Trophoblast cell (in vitro differentiated cells and primary cell): Measurements from ENCODE around the gene LMCD1.

ENCODE experiments used
- DNase-seq, 2 donors: peaks; one replicate each; pipeline ENCODE4 v3.0.0-alpha.2; 2016
- H2AFZ ChIP-seq: 2 replicates; pipeline ENCODE4 v1.6.1; 2013; ENCODE audit warnings: low read length, moderate library complexity, mild to moderate bottlenecking; ENCODE audit not compliant: insufficient read depth, poor library complexity
- H2AK5ac ChIP-seq: 2 replicates; pipeline ENCODE4 v1.6.1; 2013; ENCODE audit warnings: mild to moderate bottlenecking, low read length
- H2BK120ac ChIP-seq: 2 replicates; pipeline ENCODE4 v1.6.1; 2013; ENCODE audit warnings: low read length, mild to moderate bottlenecking, moderate library complexity; ENCODE audit not compliant: insufficient read depth, poor library complexity
- H2BK12ac ChIP-seq: 2 replicates; pipeline ENCODE4 v1.6.1; 2013; ENCODE audit warnings: mild to moderate bottlenecking, low read length, moderate library complexity
- H2BK5ac ChIP-seq: 2 replicates; pipeline ENCODE4 v1.6.1; 2013; ENCODE audit warnings: low read length, low read depth, moderate library complexity, mild to moderate bottlenecking; ENCODE audit not compliant: poor library complexity
- H3K14ac ChIP-seq: 2 replicates; pipeline ENCODE4 v1.6.1; 2013; ENCODE audit warnings: mild to moderate bottlenecking, low read length
- H3K18ac ChIP-seq: 2 replicates; pipeline ENCODE4 v1.6.1; 2013; ENCODE audit warnings: mild to moderate bottlenecking, low read length
- H3K23ac ChIP-seq: 2 replicates; pipeline ENCODE4 v1.6.1; 2013; ENCODE audit warnings: low read length
- H3K27ac ChIP-seq: 2 replicates; pipeline ENCODE4 v1.5.1; 2013; ENCODE audit warnings: low read depth, mild to moderate bottlenecking, inconsistent platforms, low read length, moderate library complexity
- H3K27me3 ChIP-seq: 2 replicates; pipeline ENCODE4 v1.6.1; 2013; ENCODE audit warnings: inconsistent platforms, mild to moderate bottlenecking, low read length, moderate library complexity; ENCODE audit not compliant: insufficient read depth
- H3K36me3 ChIP-seq, 2 experiments: 1 replicate in 1 of 2; 2 replicates in 1 of 2; pipeline ENCODE4 v1.6.1; 2013; ENCODE audit warnings: low read length in 2 of 2, mild to moderate bottlenecking in 2 of 2, moderate library complexity in 1 of 2; ENCODE audit not compliant: insufficient read depth in 2 of 2, control insufficient read depth in 1 of 2
- H3K4ac ChIP-seq: 2 replicates; pipeline ENCODE4 v1.6.1; 2013; ENCODE audit warnings: low read depth, mild to moderate bottlenecking, low read length, moderate library complexity
- H3K4me1 ChIP-seq, 2 experiments: 1 replicate in 1 of 2; 2 replicates in 1 of 2; pipeline ENCODE4 v1.6.1; 2013; ENCODE audit warnings: low read length in 2 of 2, mild to moderate bottlenecking in 2 of 2, moderate library complexity in 1 of 2; ENCODE audit not compliant: insufficient read depth in 2 of 2, control insufficient read depth in 1 of 2
- H3K4me2 ChIP-seq: 2 replicates; pipeline ENCODE4 v1.6.1; 2013; ENCODE audit warnings: inconsistent platforms, mild to moderate bottlenecking, low read length, moderate library complexity
- H3K4me3 ChIP-seq: 2 replicates; pipeline ENCODE4 v1.5.1; 2013; ENCODE audit warnings: mild to moderate bottlenecking, low read depth, low read length, inconsistent platforms
- H3K79me1 ChIP-seq: one replicate; pipeline ENCODE4 v1.6.1; 2013; ENCODE audit warnings: low read length
- H3K79me2 ChIP-seq: 2 replicates; pipeline ENCODE4 v1.6.1; 2013; ENCODE audit warnings: low read length, mild to moderate bottlenecking; ENCODE audit not compliant: control insufficient read depth, insufficient read depth, poor library complexity
- H3K9ac ChIP-seq: 2 replicates; pipeline ENCODE4 v1.6.1; 2013; ENCODE audit warnings: mild to moderate bottlenecking, low read length
- H3K9me3 ChIP-seq: 2 replicates; pipeline ENCODE4 v1.6.1; 2013; ENCODE audit warnings: low read depth, mild to moderate bottlenecking, control low read depth, inconsistent platforms, low read length; ENCODE audit not compliant: insufficient read depth
- H4K12ac ChIP-seq: 2 replicates; pipeline ENCODE4 v1.6.1; 2013; ENCODE audit warnings: low read depth, mild to moderate bottlenecking, low read length, moderate library complexity
- H4K8ac ChIP-seq: 2 replicates; pipeline ENCODE4 v1.6.1; 2013; ENCODE audit warnings: low read depth, mild to moderate bottlenecking, low read length, moderate library complexity
- H4K91ac ChIP-seq: one replicate; pipeline ENCODE4 v1.6.1; 2013; ENCODE audit warnings: low read depth, mild to moderate bottlenecking, low read length, moderate library complexity
- WGBS: extraction: QIAGEN DNeasy Blood & Tissue Kit; methylation state at CpG from one replicate; pipeline ENCODE4 v1.1.7; 2013; ENCODE audit warnings: missing lambda C conversion rate; ENCODE audit not compliant: insufficient read length, insufficient coverage; ENCODE audit errors: extremely low coverage; 5-methylcytosine and 5-hydroxymethylcytosine counted together

Gene LMCD1

GRCh38 chr3:8470801-8471200, 30.8 kb upstream of the LMCD1 start:
- no peaks in the 10 kb centered on the region for H3K79me1 ChIP-seq
- WGBS, result no CpG with 5 or more reads among the region's 11 CpGs
- H2AK5ac ChIP-seq, result no peak overlapping the region

GRCh38 chr3:8472549-8472948, 29.1 kb upstream of the LMCD1 start:
- no peak overlapping the region for H3K14ac ChIP-seq
- H2AK5ac ChIP-seq, result no peak overlapping the region
- no peaks in the 10 kb centered on the region for H3K36me3 ChIP-seq
- no peak overlapping the region for H3K4me2 ChIP-seq
- H2BK120ac ChIP-seq, result no peak overlapping the region
- no peak overlapping the region for H3K4me3 ChIP-seq
- no peak overlapping the region for H3K23ac ChIP-seq
- H3K79me2 ChIP-seq, result no peaks in the 10 kb centered on the region
- H4K8ac ChIP-seq, result no peak overlapping the region
- no peak overlapping the region for H3K18ac ChIP-seq
- H2BK12ac ChIP-seq, result peak overlapping the region; percentile 17
- H4K91ac ChIP-seq, result no peak overlapping the region
- H3K27ac ChIP-seq, result no peak overlapping the region
- H3K9ac ChIP-seq, result no peak overlapping the region
- no peaks in the 10 kb centered on the region for H3K9me3 ChIP-seq
- no CpG with 5 or more reads among the region's 2 CpGs for WGBS
- H2AFZ ChIP-seq, result no peak overlapping the region
- no peak overlapping the region for H3K4ac ChIP-seq
- DNase-seq, result no peak
- no peak overlapping the region for H2BK5ac ChIP-seq
- no peaks in the 10 kb centered on the region for H3K27me3 ChIP-seq
- H3K4me1 ChIP-seq, result no peaks in the 10 kb centered on the region
- no peak overlapping the region for H4K12ac ChIP-seq
- no peaks in the 10 kb centered on the region for H3K79me1 ChIP-seq

More at GRCh38 chr3:8470801-8471200, 30.8 kb upstream of the LMCD1 start:
- Histone ChIP-seq H2AFZ (no peak overlapping the region), H2BK12ac (no peak overlapping the region), H3K4me3 (no peak overlapping the region), H2BK120ac (no peak overlapping the region), H4K8ac (no peak overlapping the region), H3K79me2 (no peaks in the 10 kb centered on the region), H3K4me2 (no peak overlapping the region), H3K36me3 (no peaks in the 10 kb centered on the region), H3K14ac (no peak overlapping the region), H3K9ac (peak overlapping the region; percentile 19), H2BK5ac (no peak overlapping the region), H3K9me3 (no peaks in the 10 kb centered on the region), H4K91ac (no peak overlapping the region), H3K23ac (peak overlapping the region; percentile 8), H4K12ac (no peak overlapping the region), H3K4ac (no peak overlapping the region), H3K27ac (no peak overlapping the region), H3K4me1 (no peaks in the 10 kb centered on the region), H3K18ac (no peak overlapping the region), H3K27me3 (no peaks in the 10 kb centered on the region)
- no peak for DNase-seq

GRCh38 chr3:8473029-8473428, 28.6 kb upstream of the LMCD1 start:
- H2BK120ac ChIP-seq, result no peak overlapping the region
- no peak overlapping the region for H4K12ac ChIP-seq
- H3K79me2 ChIP-seq, result no peaks in the 10 kb centered on the region
- no peaks in the 10 kb centered on the region for H3K27me3 ChIP-seq
- no peak overlapping the region for H4K8ac ChIP-seq
- no peak overlapping the region for H3K9ac ChIP-seq
- H3K4me1 ChIP-seq, result no peaks in the 10 kb centered on the region
- no peak overlapping the region for H3K23ac ChIP-seq
- no peak overlapping the region for H3K18ac ChIP-seq
- no peak overlapping the region for H4K91ac ChIP-seq
- no CpG with 5 or more reads among the region's 4 CpGs for WGBS
- DNase-seq, result no peak
- H2AFZ ChIP-seq, result no peak overlapping the region
- H3K4ac ChIP-seq, result no peak overlapping the region
- no peak overlapping the region for H3K14ac ChIP-seq
- H3K4me3 ChIP-seq, result no peak overlapping the region
- H3K9me3 ChIP-seq, result no peaks in the 10 kb centered on the region
- H2BK12ac ChIP-seq, result no peak overlapping the region
- H3K36me3 ChIP-seq, result no peaks in the 10 kb centered on the region
- H2BK5ac ChIP-seq, result no peak overlapping the region
- no peak overlapping the region for H2AK5ac ChIP-seq
- H3K4me2 ChIP-seq, result no peak overlapping the region
- no peaks in the 10 kb centered on the region for H3K79me1 ChIP-seq
- no peak overlapping the region for H3K27ac ChIP-seq

- Histone ChIP-seq H3K79me1 (no peaks in the 10 kb centered on the region), H3K4me2 (no peak overlapping the region), H2AK5ac (no peak overlapping the region), H4K91ac (no peak overlapping the region), H4K12ac (no peak overlapping the region), H3K79me2 (no peaks in the 10 kb centered on the region), H3K4me1 (no peaks in the 10 kb centered on the region), H3K4ac (no peak overlapping the region), H3K14ac (no peak overlapping the region), H3K23ac (no peak overlapping the region), H2BK12ac (no peak overlapping the region), H3K27ac (no peak overlapping the region), H3K27me3 (no peaks in the 10 kb centered on the region), H3K18ac (no peak overlapping the region), H3K4me3 (no peak overlapping the region), H2BK5ac (no peak overlapping the region), H3K9me3 (no peaks in the 10 kb centered on the region), H2AFZ (no peak overlapping the region), H3K36me3 (no peaks in the 10 kb centered on the region), H4K8ac (no peak overlapping the region), H3K9ac (no peak overlapping the region), H2BK120ac (no peak overlapping the region)
- no CpG with 5 or more reads among the region's 4 CpGs for WGBS
- no peak for DNase-seq
Measured at GRCh38 chr3:8473990-8474389, 27.6 kb upstream of the LMCD1 start.
